Tibial artery (tissue), 4 donors: Measurements from ENCODE around the gene BCAP31.
"Not testable (repeated sequence)": the region's sequence is repeated elsewhere in the genome, so short reads cannot be mapped to it uniquely, and the experiment has no call there.

ENCODE experiments used
- DNase-seq, 2 donors: peaks; one replicate each; pipeline ENCODE4 v3.0.0-alpha.2; 2019
- H3K27ac ChIP-seq, 2 donors: fragments of 200-600 bp; sonication (generic) in 1 of 2; 1 replicate in 1 of 2; 2 replicates in 1 of 2; pipeline ENCODE4 v1.5.1; 2018 to 2019; ENCODE audit warnings: mild to moderate bottlenecking in 1 of 2
- H3K27me3 ChIP-seq, 2 donors: fragments of 200-600 bp; sonication (generic) in 1 of 2; one replicate each; pipeline versions ENCODE4 v1.5.1 to v1.6.0; 2016 to 2019
- H3K36me3 ChIP-seq, 3 donors: fragments of 200-600 bp; sonication (generic) in 2 of 3; one replicate each; pipeline ENCODE4 v1.5.1; 2016 to 2019; ENCODE audit warnings: mild to moderate bottlenecking in 2 of 3
- H3K4me1 ChIP-seq, 4 donors: fragments of 200-600 bp; sonication (generic) in 2 of 4; 1 replicate in 3 of 4; 2 replicates in 1 of 4; pipeline ENCODE4 v1.5.1; 2016 to 2019
- H3K4me3 ChIP-seq, 2 donors: fragments of 200-600 bp; sonication (generic) in 1 of 2; 1 replicate in 1 of 2; 2 replicates in 1 of 2; pipeline ENCODE4 v1.5.1; 2018 to 2019; ENCODE audit warnings: mild to moderate bottlenecking in 2 of 2
- H3K9me3 ChIP-seq, 3 donors: fragments of 200-600 bp; sonication (generic) in 1 of 3; one replicate each; pipeline ENCODE4 v1.5.1; 2016 to 2019
- intact Hi-C: fragments of 100-400 bp; cut with DNase I; formaldehyde crosslinking; loops from one replicate; pipeline ENCODE4 v1.15.0; 2023; ENCODE audit warnings: low total_unique reads
- TF ChIP-seq, protein P1 (sequence below), 2 experiments: fragments of 200-600 bp in 1 of 2; fragments of 450-650 bp in 1 of 2; IDR thresholded peaks; one replicate each; pipeline ENCODE4 v1.5.1; 2017 to 2019; ENCODE audit warnings: antibody characterized with exemption in 2 of 2, mild to moderate bottlenecking in 1 of 2, moderate library complexity in 1 of 2

Gene BCAP31

DNA sequence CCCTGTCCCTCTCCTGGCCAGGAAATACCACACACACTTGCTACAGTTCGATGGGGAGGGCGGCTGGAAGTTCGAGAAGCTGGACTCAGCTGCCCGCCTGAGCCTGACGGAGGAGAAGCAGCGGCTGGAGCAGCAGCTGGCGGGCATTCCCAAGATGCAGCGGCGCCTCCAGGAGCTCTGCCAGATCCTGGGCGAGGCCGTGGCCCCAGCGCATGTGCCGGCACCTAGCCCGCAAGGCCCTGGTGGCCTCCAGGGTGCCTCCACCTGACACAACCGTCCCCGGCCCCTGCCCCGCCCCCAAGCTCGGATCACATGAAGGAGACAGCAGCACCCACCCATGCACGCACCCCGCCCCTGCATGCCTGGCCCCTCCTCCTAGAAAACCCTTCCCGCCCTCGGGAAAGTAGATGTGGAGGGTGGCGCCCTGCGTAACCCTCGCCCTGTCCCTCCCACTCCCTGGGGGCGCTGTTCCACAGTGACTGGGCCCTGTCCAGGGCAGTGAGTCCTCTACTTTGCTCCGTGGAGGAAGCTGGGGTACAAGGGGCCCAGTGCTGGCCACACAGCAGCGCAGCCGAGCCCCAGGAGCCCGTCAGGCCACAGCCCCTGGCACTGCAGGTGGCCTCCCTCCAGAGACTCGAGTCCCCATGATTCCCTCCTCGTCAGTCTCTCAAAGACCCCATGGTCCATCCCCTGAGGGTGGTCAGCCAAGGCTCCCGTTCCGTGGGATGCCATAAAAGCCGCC is 19.5 kb upstream of the BCAP31 start:
- Histone ChIP-seq H3K4me3 (peak overlapping the region; percentile 40 to 46), H3K27ac (peak overlapping the region; percentile 82 to 91), H3K4me1 (peaks cover 0 to 16% (median 1%) of the 10 kb centered on the region in 4 donors)
- H3K27me3 ChIP-seq, intact Hi-C loops, H3K36me3 ChIP-seq, H3K9me3 ChIP-seq: not testable (repeated sequence)
- TF ChIP-seq, protein P1, sequence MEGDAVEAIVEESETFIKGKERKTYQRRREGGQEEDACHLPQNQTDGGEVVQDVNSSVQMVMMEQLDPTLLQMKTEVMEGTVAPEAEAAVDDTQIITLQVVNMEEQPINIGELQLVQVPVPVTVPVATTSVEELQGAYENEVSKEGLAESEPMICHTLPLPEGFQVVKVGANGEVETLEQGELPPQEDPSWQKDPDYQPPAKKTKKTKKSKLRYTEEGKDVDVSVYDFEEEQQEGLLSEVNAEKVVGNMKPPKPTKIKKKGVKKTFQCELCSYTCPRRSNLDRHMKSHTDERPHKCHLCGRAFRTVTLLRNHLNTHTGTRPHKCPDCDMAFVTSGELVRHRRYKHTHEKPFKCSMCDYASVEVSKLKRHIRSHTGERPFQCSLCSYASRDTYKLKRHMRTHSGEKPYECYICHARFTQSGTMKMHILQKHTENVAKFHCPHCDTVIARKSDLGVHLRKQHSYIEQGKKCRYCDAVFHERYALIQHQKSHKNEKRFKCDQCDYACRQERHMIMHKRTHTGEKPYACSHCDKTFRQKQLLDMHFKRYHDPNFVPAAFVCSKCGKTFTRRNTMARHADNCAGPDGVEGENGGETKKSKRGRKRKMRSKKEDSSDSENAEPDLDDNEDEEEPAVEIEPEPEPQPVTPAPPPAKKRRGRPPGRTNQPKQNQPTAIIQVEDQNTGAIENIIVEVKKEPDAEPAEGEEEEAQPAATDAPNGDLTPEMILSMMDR (IDR thresholded peaks at IDR 0.05), result peak in 1 of 2 experiments; percentile 13
- peak; percentile 85 to 95 for DNase-seq

DNA sequence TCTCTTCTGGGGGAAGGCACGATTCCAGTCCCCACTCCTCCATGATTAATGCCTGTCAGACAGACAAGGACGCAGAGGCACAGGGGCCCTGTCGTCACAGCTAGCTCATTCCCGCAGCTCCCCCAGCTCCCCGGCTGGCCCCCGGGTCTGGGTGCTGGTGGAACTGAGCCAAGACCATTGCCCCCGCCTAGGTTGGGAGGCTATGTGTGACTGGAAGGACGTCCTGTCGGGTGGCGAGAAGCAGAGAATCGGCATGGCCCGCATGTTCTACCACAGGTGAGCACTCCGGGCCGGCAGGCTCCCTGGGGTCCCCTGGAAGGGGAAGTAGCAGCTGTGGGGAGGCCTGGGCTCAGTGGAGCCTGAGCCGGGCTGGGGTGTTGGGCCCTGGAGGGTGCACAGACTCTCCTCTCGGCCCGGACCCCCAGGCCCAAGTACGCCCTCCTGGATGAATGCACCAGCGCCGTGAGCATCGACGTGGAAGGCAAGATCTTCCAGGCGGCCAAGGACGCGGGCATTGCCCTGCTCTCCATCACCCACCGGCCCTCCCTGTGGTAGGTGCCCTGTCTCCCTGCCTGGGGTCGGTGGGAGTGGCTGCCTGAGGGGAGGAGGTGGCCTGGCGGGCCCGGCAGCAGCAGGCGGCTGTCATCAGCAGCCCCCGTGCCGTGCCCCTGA is 18.7 kb upstream of the BCAP31 start:
- H3K36me3 ChIP-seq, H3K4me3 ChIP-seq, H3K27me3 ChIP-seq, H3K9me3 ChIP-seq, intact Hi-C loops, DNase-seq: not testable (repeated sequence)
- Histone ChIP-seq H3K27ac (peak overlapping the region; percentile 82 to 91), H3K4me1 (peaks cover 0 to 16% (median 1%) of the 10 kb centered on the region in 4 donors)

DNA sequence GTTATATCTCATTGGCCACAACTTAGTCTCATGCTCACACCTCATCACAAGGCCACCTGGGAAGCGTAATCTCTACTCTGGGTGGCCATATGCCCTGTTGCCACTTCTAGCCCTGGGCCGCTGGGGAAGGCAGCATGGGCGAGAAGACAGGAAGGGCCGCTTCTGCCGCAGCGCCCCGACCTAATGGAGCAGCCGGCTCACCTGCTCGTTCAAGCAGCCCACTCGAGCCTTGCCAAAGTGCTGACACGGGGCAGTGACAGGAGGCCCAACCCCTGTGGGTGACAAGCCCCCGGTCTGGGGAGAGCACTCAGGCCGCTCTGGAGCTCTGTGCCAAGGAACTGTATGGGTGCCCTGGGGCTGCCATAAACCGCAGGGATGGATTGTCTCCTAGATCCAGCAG is 17.9 kb upstream of the BCAP31 start:
- DNase-seq, H3K36me3 ChIP-seq, H3K27ac ChIP-seq, H3K4me3 ChIP-seq, H3K27me3 ChIP-seq, H3K9me3 ChIP-seq, intact Hi-C loops: not testable (repeated sequence)
- peaks cover 0 to 16% (median 1%) of the 10 kb centered on the region in 4 donors for H3K4me1 ChIP-seq

DNA sequence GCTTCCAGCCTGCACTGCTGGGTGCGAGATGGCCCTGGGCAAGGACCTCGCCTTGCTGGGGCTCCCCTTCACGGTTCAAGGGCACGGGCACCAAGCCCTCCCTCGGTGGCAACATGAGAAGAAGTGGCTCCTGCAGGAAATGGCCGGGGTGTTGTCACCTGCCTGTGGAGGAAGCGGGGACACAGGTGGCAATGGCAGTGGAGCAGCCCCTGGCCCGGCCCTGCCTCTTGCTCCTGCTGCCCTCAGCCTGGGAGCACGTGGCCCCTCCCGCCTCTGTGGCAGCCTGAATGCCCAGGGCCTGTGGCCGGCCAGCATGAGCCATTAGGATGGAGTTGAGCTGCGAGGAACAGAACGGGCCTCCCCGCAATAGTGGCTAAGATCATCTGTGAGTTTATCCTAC is 17.3 kb upstream of the BCAP31 start:
- Histone ChIP-seq H3K27ac (no peak overlapping the region), H3K4me3 (no peak overlapping the region), H3K27me3 (no peaks in the 10 kb centered on the region), H3K9me3 (no peaks in the 10 kb centered on the region), H3K36me3 (peaks cover 0 to 15% (median 6%) of the 10 kb centered on the region in 3 donors), H3K4me1 (peaks cover 0 to 16% (median 1%) of the 10 kb centered on the region in 4 donors)
- DNase-seq, result no peak
- TF ChIP-seq, protein P1 (IDR thresholded peaks at IDR 0.05), result no peak
- intact Hi-C loops, result no loop called here

DNA sequence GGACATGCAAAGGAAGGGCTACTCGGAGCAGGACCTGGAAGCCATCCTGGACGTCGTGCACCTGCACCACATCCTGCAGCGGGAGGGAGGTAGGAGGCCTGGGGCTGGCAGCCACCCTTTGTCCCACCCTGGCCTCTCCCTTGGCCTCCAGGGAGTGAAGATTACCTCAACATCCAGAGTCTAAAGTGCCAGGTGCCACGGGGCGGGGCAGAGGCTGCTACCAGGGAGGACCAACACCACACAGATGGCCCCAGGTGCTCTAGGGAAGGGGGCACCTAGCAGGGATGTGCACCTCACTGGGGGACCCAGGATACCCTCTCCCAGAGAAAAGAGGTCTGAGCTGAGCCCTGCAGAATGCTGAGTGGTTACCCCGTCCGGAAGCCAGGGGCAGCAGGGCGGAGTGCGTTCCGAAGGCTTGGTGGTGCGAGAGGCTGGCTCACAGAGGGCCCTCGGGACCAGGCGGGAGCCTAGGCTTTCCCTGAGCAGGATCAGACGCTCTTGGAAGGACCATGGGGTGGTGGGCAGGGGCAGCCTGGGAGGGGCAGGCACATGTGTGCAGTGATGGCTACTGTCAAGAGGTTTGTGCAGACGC is 16.5 kb upstream of the BCAP31 start:
- Histone ChIP-seq H3K4me3 (no peak overlapping the region), H3K4me1 (peaks cover 0 to 16% (median 1%) of the 10 kb centered on the region in 4 donors), H3K9me3 (no peaks in the 10 kb centered on the region), H3K27me3 (no peaks in the 10 kb centered on the region), H3K36me3 (peaks cover 0 to 20% (median 13%) of the 10 kb centered on the region in 3 donors), H3K27ac (no peak overlapping the region)
- intact Hi-C loops, result no loop called here
- DNase-seq, result no peak
- TF ChIP-seq, protein P1 (IDR thresholded peaks at IDR 0.05), result no peak

DNA sequence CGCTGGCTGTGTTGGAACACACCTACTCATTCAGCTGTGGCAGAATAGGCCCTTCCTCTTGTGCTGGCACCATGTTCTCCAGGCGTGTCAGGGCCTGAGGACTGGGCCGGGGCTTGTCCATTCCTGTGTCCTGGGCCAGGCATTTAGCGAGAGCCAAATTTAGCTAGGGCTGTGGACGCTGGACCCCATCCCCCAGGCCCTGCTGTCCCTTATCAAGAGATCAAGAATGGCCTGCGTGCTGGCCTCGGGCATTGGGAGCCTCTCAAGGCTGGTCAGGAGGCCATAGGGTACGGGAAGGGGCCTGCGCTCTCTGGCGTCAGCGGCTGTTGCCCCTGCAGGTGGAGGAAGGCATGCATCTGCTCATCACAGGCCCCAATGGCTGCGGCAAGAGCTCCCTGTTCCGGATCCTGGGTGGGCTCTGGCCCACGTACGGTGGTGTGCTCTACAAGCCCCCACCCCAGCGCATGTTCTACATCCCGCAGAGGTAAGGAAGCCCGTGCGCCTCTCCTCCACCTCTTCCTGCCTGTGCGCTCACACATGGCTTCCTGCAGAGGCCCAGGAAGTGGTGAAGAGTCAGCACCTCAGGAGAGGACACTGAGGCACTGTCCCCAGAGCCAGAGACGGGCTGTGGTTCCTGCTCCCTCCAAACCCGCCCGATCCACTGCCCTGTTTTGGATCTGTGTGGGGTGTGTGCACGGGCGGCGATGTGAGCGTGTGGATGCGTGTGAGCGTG is 15.7 kb upstream of the BCAP31 start:
- intact Hi-C loops, result no loop called here
- TF ChIP-seq, protein P1 (IDR thresholded peaks at IDR 0.05), result no peak
- Histone ChIP-seq H3K27me3 (no peaks in the 10 kb centered on the region), H3K4me3 (no peak overlapping the region), H3K27ac (no peak overlapping the region), H3K9me3 (no peaks in the 10 kb centered on the region), H3K36me3 (peaks cover 0 to 20% (median 13%) of the 10 kb centered on the region in 3 donors), H3K4me1 (peaks cover 0 to 12% (median 1%) of the 10 kb centered on the region in 4 donors)
- no peak for DNase-seq
